RWPE2 (cell line): ENCODE results near the gene KIF26B.

Experiments used
- ATAC-seq: fragments of 200-7000 bp; cut with Tn5 transposase; 3 replicates; pipeline ENCODE4 v1.9.1; 2021; ENCODE audit warnings: low read depth
- DNase-seq: peaks from one replicate; pipeline ENCODE4 v3.0.0-alpha.2; 2020; ENCODE audit warnings: low spot score
- H3K27ac ChIP-seq: fragments of 450-650 bp; 2 replicates; pipeline ENCODE4 v1.5.1; 2017; ENCODE audit warnings: mild to moderate bottlenecking; ENCODE audit not compliant: poor library complexity, severe bottlenecking
- H3K27me3 ChIP-seq: fragments of 250-450 bp; sonication (Bioruptor Pico); 2 replicates; pipeline ENCODE4 v1.5.1; 2021; ENCODE audit warnings: mild to moderate bottlenecking, moderate library complexity; ENCODE audit not compliant: insufficient read depth, poor library complexity, severe bottlenecking
- H3K36me3 ChIP-seq: fragments of 250-450 bp; sonication (Bioruptor Pico); 2 replicates; pipeline ENCODE4 v1.5.1; 2020; ENCODE audit warnings: low read depth, mild to moderate bottlenecking, moderate library complexity
- H3K4me1 ChIP-seq: fragments of 250-450 bp; sonication (Bioruptor Pico); 2 replicates; pipeline ENCODE4 v1.5.1; 2021; ENCODE audit warnings: mild to moderate bottlenecking, moderate library complexity; ENCODE audit not compliant: insufficient read depth, poor library complexity, severe bottlenecking
- H3K4me3 ChIP-seq: fragments of 250-450 bp; sonication (Bioruptor Pico); 2 replicates; pipeline ENCODE4 v1.5.1; 2021; ENCODE audit warnings: mild to moderate bottlenecking, moderate library complexity; ENCODE audit not compliant: severe bottlenecking
- H3K9me3 ChIP-seq: fragments of 250-450 bp; sonication (Bioruptor Pico); 2 replicates; pipeline ENCODE4 v1.5.1; 2021; ENCODE audit warnings: mild to moderate bottlenecking, moderate library complexity; ENCODE audit not compliant: severe bottlenecking
- CTCF ChIP-seq: fragments of 450-650 bp; IDR thresholded peaks from one replicate; pipeline ENCODE4 v1.5.1; 2017; ENCODE audit warnings: mild to moderate bottlenecking, moderate library complexity; ENCODE audit not compliant: poor library complexity, severe bottlenecking

KIF26B gene

GRCh38 chr1:245641384-245641783 lies 486.6 kb downstream of the KIF26B start:
- H3K4me1 ChIP-seq: no peaks in the 10 kb centered on the region
- H3K27me3 ChIP-seq: no peaks in the 10 kb centered on the region
- ATAC-seq: no peak
- no peak overlapping the region for H3K4me3 ChIP-seq
- H3K27ac ChIP-seq: no peak overlapping the region
- no peaks in the 10 kb centered on the region for H3K9me3 ChIP-seq
- no peak for DNase-seq
- no peaks in the 10 kb centered on the region for H3K36me3 ChIP-seq
- no peak for TF ChIP-seq CTCF

DNA sequence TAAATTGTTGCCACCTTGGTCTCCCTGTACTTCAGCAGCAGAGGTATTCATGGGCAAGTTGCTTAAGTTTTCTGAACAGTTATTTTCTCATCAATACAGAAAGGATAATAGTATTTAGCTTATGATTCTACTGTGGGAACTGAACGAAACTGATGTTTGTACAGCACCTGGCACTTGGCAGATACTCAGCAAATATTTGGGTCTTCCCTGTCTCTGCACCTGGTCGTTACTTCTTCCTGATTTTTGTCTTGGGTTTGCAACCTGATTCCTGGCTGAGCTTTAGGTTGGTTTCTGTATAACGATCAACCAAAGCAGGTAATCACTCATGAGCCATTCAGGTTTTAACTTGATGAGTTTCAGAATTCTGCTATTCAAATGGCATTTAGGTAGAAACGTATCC lies 490.6 kb downstream of the KIF26B start:
- no peaks in the 10 kb centered on the region for H3K27me3 ChIP-seq
- no peak for DNase-seq
- H3K36me3 ChIP-seq: no peaks in the 10 kb centered on the region
- ATAC-seq: no peak
- no peak overlapping the region for H3K27ac ChIP-seq
- H3K4me1 ChIP-seq: no peaks in the 10 kb centered on the region
- no peak overlapping the region for H3K4me3 ChIP-seq
- TF ChIP-seq CTCF: no peak
- H3K9me3 ChIP-seq: no peaks in the 10 kb centered on the region

GRCh38 chr1:245645894-245646293 lies 491.1 kb downstream of the KIF26B start:
- TF ChIP-seq CTCF: no peak
- H3K36me3 ChIP-seq: no peaks in the 10 kb centered on the region
- no peaks in the 10 kb centered on the region for H3K4me1 ChIP-seq
- DNase-seq (no peak), ATAC-seq (no peak)
- no peak overlapping the region for H3K27ac ChIP-seq
- no peaks in the 10 kb centered on the region for H3K9me3 ChIP-seq
- no peaks in the 10 kb centered on the region for H3K27me3 ChIP-seq
- H3K4me3 ChIP-seq: no peak overlapping the region

- no peaks in the 10 kb centered on the region for H3K27me3 ChIP-seq
- H3K27ac ChIP-seq: no peak overlapping the region
- TF ChIP-seq CTCF: no peak
- no peaks in the 10 kb centered on the region for H3K36me3 ChIP-seq
- DNase-seq (no peak), ATAC-seq (no peak)
- no peaks in the 10 kb centered on the region for H3K4me1 ChIP-seq
- no peaks in the 10 kb centered on the region for H3K9me3 ChIP-seq
- H3K4me3 ChIP-seq: no peak overlapping the region
Observed at GRCh38 chr1:245648749-245649522, 494.2 kb downstream of the KIF26B start.

- Histone ChIP-seq H3K27ac (no peak overlapping the region), H3K9me3 (no peaks in the 10 kb centered on the region)
Observed at GRCh38 chr1:245649666-245650065, 494.9 kb downstream of the KIF26B start.

More at GRCh38 chr1:245649666-245650065, 494.9 kb downstream of the KIF26B start:
- TF ChIP-seq CTCF: no peak
- no peaks in the 10 kb centered on the region for H3K36me3 ChIP-seq
- ATAC-seq (no peak), DNase-seq (no peak)
- no peaks in the 10 kb centered on the region for H3K4me1 ChIP-seq
- no peaks in the 10 kb centered on the region for H3K27me3 ChIP-seq
- H3K4me3 ChIP-seq: no peak overlapping the region
